ENCODE results near the gene TAS2R14.

TAS2R14 gene

DNA sequence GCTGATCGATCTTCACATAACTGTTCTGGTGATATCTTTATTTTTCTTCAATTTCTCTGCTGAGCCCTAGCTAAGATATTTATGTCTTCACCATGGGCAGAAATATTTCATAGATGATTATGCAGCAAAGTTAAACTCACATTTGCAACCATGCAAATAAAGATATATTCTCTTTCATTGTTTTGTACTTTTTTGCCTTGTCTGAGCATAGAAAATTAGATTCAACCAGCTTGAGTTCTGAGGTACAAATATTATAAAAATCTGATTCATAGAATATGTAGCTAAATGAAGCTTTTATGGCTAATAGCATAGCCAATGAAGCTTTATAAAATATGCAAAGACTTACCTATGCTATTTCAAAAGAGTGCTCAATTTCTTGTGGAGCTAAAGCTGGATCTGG is 29.6 kb downstream of the TAS2R14 start, which contains the start of gene TAS2R13:
TSS of gene TAS2R13 (minus strand) at position 101 of the 400 bp plus-strand sequence. CDS start 264 bp downstream, outside the sequence.
- no peak for DNase-seq (ENCODE audit: low spot score)
- no peak for FAIRE-seq

DNA sequence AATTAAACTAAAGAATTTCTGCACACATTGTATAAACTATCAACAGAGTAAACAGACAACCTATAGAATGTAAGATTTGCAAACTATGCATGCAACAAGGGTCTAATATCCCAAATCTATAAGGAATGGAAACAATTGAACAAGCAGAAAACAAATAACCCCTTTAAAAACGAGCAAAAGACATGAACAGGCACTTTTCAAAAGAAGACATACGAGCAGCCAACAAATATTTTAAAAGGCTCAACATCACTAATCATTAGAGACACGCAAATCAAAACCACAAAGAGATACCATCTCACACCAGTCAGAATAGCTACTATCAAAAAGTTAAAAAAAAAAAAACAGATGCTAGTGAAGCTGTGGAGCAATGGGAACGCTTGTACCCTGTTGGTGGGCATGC is 34.4 kb downstream of the TAS2R14 start:
- DNase-seq (ENCODE audit: low spot score) (no peak), FAIRE-seq (no peak)

- DNase-seq (ENCODE audit: low spot score) = no peak
- FAIRE-seq = no peak
These were observed 37.6 kb downstream of the TAS2R14 start for GRCh38 chr12:10901427-10901826.

GRCh38 chr12:10900972-10901371 is 38.1 kb downstream of the TAS2R14 start:
- DNase-seq (ENCODE audit: low spot score) = no peak
- no peak for FAIRE-seq

DNA sequence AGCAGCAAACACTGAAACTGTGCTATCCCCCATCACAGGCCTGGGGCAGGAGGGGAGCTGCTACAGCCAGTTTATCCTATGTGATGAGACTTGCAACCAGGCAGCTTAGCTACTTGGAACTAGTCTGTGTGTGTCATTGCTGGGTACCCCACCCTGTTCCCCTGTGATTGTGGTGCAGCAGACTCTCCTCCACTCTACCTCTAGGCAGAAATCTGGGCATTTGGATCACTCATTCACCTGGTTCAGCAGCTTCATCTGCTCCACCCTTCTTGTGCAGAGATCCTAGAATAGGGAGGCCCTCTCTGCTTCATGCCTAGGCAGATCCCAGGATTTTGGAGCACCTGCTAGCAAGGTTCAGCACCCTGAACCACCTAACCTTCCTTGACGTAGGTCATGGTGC is 38.5 kb downstream of the TAS2R14 start:
- DNase-seq (ENCODE audit: low spot score) (no peak), FAIRE-seq (no peak)

DNA sequence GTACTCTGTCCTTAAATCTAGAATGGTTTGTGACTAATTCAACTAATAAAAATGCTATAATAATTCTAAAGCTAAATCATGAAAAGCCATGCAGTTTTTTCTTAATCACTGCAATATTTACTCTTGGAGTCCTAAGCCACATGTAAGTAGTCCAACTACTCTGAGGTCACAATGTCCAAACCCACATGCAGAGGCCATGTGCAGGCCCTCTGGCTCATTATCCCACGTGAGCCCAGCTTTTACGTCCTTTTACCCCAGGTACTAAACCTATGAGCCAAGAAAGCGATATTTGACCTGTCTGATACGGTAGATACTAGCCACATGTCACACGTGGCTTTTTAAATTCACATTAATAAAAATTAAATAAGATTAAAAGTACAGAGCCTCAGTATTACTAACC is 42.2 kb downstream of the TAS2R14 start:
- DNase-seq (ENCODE audit: low spot score) (no peak), FAIRE-seq (no peak)

DNA sequence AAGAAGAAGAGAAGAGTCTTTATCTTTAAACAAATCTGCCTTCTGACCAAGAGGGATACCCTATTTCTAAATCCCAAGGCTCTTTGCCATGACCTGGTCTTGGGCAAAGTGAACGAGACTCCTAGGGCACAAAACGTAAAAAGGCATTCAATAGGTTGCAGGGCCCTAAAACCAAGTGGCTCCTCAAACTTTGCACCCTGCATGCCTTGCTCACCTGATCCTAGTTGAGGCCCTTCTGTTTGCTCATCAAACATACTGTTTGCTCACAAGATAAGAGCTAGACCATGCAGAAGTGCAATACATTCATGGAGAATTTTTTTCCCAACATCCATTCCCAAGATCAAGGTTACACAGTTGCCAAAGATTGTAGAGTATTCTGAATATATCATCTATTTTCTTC is 47.1 kb downstream of the TAS2R14 start:
- no peak for FAIRE-seq
- DNase-seq (ENCODE audit: low spot score) = no peak

GRCh38 chr12:10889226-10889625 is 49.8 kb downstream of the TAS2R14 start:
- FAIRE-seq = no peak

More at GRCh38 chr12:10889226-10889625, 49.8 kb downstream of the TAS2R14 start:
- no peak for DNase-seq (ENCODE audit: low spot score)

Data from RCC 7860 (cell line).